NT2/D1 (cell line): ENCODE measurements around the gene HVCN1.

Experiments used
- YY1 ChIP-seq: IDR thresholded peaks from 2 replicates; pipeline ENCODE4 v1.6.1; 2011; ENCODE audit not compliant: insufficient read length, insufficient read depth
- ZNF274 ChIP-seq: IDR thresholded peaks from 2 replicates; pipeline ENCODE4 v1.6.1; 2011; ENCODE audit warnings: mild to moderate bottlenecking, low read depth, low read length

DNA sequence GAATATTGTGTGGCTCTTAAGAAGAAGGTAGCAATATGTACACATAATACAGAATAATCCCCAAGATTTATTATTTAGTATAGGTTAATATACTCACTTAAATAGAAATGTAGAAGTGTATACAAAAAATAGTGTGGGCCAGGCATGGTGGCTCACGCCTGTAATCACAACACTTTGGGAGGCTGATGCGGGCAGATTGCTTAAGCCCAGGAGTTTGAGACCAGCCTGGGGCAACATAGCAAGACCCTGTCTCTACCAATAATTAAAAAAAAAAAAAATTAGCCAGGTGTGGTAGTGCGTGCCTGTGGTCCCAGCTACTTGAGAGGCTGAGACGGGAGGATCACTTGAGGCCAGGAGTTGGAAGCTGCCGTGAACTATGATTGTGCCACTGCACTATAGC is 15.3 kb upstream of the HVCN1 start:
- TF ChIP-seq ZNF274 (no peak), YY1 (no peak)
